HCT116 (cell line): ENCODE data around the gene PRKCD. TPM values are rescaled to one million over a fixed set of nuclear protein-coding genes. Genes with fewer than 3 reads are reported as not detected.

Source experiments
- ATAC-seq: fragments of 200-7000 bp; cut with Tn5 transposase; 2 replicates; pipeline ENCODE4 v1.9.1; 2020; ENCODE audit warnings: mild to moderate bottlenecking, moderate library complexity
- BruUV-seq: library from RNA; stranded (reverse); fragments of 400-500 nt; replicated peaks from 2 replicates; lab custom pipeline; 2021; lab: Mats Ljungman, UMichigan
- CTCF ChIA-PET: fragments of 300-600 bp; sonication (Branson Sonifier 250); formaldehyde crosslinking; loops from one replicate; lab custom pipeline; 2021; ENCODE audit warnings: antibody characterized with exemption; lab: Charles Lee
- POLR2A ChIA-PET: fragments of 300-600, 350-600 bp; sonication (Branson Sonifier 250); formaldehyde crosslinking; loops from one replicate; lab custom pipeline; 2021; ENCODE audit warnings: antibody characterized with exemption; lab: Charles Lee
- RAD21 ChIA-PET, 2 experiments: fragments of 300-600 bp; sonication (Branson Sonifier 250); formaldehyde crosslinking; loops; one replicate each; lab custom pipeline; 2023; ENCODE audit warnings: low total read pairs in 2 of 2; ENCODE audit not compliant: uncharacterized antibody in 2 of 2, unreplicated experiment in 2 of 2, low non-redundant PET in 1 of 2; lab: Charles Lee
- DNase-seq: peaks from one replicate; pipeline ENCODE4 v3.0.0-alpha.2; 2010; ENCODE audit warnings: low read depth, low spot score
- H2AFZ ChIP-seq: fragments of 200-600 bp; shearing (Covaris generic), sonication (generic); 2 replicates; pipeline ENCODE4 v1.6.1; 2017; ENCODE audit warnings: low read depth, mixed run types, mixed read lengths, antibody characterized with exemption, low read length; ENCODE audit not compliant: poor library complexity, severe bottlenecking
- H3K27ac ChIP-seq: 2 replicates; pipeline ENCODE4 v1.5.1; 2012; ENCODE audit warnings: low read depth, low read length
- H3K27me3 ChIP-seq: fragments of 200-600 bp; sonication (generic); 2 replicates; pipeline ENCODE4 v1.6.1; 2016; ENCODE audit warnings: mixed run types, low read length, mixed read lengths; ENCODE audit not compliant: insufficient read depth
- H3K36me3 ChIP-seq, 2 experiments: fragments of 200-500 bp in 1 of 2; fragments of 200-600 bp in 1 of 2; sonication (Bioruptor generic) in 1 of 2; sonication (generic) in 1 of 2; 2 replicates each; pipeline versions ENCODE4 v1.5.1 to v1.6.1; 2014 to 2016; ENCODE audit warnings: low read length in 2 of 2, inconsistent platforms in 1 of 2, mixed read lengths in 1 of 2, mixed run types in 1 of 2; ENCODE audit not compliant: insufficient read depth in 2 of 2, control insufficient read depth in 1 of 2
- H3K4me1 ChIP-seq, 2 experiments: fragments of 200-600 bp in 1 of 2; sonication (generic) in 1 of 2; 2 replicates each; pipeline versions ENCODE4 v1.5.1 to v1.6.1; 2012 to 2017; ENCODE audit warnings: low read length in 2 of 2, inconsistent platforms in 1 of 2, mild to moderate bottlenecking in 1 of 2, mixed read lengths in 1 of 2, mixed run types in 1 of 2, moderate library complexity in 1 of 2; ENCODE audit not compliant: insufficient read depth in 2 of 2, control insufficient read depth in 1 of 2
- H3K4me2 ChIP-seq: fragments of 200-600 bp; sonication (generic); 2 replicates; pipeline ENCODE4 v1.6.1; 2017; ENCODE audit warnings: mixed run types, low read length, mixed read lengths
- H3K4me3 ChIP-seq, 2 experiments: fragments of 200-600 bp in 1 of 2; sonication (generic) in 1 of 2; replicated peaks in 1 of 2; 2 replicates each; pipeline ENCODE4 v1.5.1; 2011 to 2016; ENCODE audit warnings: low read length in 2 of 2, control low read depth in 1 of 2, low read depth in 1 of 2, mild to moderate bottlenecking in 1 of 2, mixed read lengths in 1 of 2, mixed run types in 1 of 2
- H3K79me2 ChIP-seq: fragments of 200-600 bp; sonication (generic); 2 replicates; pipeline ENCODE4 v1.6.1; 2017; ENCODE audit warnings: mild to moderate bottlenecking, mixed run types, low read length, moderate library complexity, mixed read lengths; ENCODE audit not compliant: insufficient read depth
- H3K9ac ChIP-seq: fragments of 200-600 bp; sonication (generic); 2 replicates; pipeline ENCODE4 v1.6.1; 2016; ENCODE audit warnings: low read length, mixed read lengths
- H3K9me2 ChIP-seq: fragments of 200-600 bp; sonication (generic), shearing (Covaris generic); 2 replicates; pipeline ENCODE4 v1.6.1; 2017; ENCODE audit warnings: mixed run types, mild to moderate bottlenecking, moderate library complexity; ENCODE audit not compliant: insufficient read depth
- H3K9me3 ChIP-seq, 2 experiments: fragments of 200-500 bp in 1 of 2; fragments of 200-600 bp in 1 of 2; sonication (Bioruptor generic) in 1 of 2; sonication (generic) in 1 of 2; 2 replicates each; pipeline ENCODE4 v1.6.1; 2014 to 2017; ENCODE audit warnings: low read length in 2 of 2, mixed read lengths in 2 of 2, inconsistent platforms in 1 of 2, low read depth in 1 of 2, mild to moderate bottlenecking in 1 of 2, mixed run types in 1 of 2, moderate library complexity in 1 of 2; ENCODE audit not compliant: control insufficient read depth in 1 of 2, insufficient read depth in 1 of 2
- H4K20me1 ChIP-seq: fragments of 200-600 bp; sonication (generic), shearing (Covaris generic); 2 replicates; pipeline ENCODE4 v1.6.1; 2017; ENCODE audit warnings: mixed run types, mild to moderate bottlenecking, moderate library complexity; ENCODE audit not compliant: insufficient read depth
- ATF3 ChIP-seq: IDR thresholded peaks from 2 replicates; pipeline ENCODE4 v1.6.1; 2012
- CBX3 ChIP-seq: IDR thresholded peaks from 2 replicates; pipeline ENCODE4 v1.6.1; 2012; ENCODE audit warnings: low read depth
- CEBPB ChIP-seq: IDR thresholded peaks from 2 replicates; pipeline ENCODE4 v1.6.1; 2012; ENCODE audit warnings: low read depth
- EGR1 ChIP-seq: IDR thresholded peaks from 2 replicates; pipeline ENCODE4 v1.6.1; 2012; ENCODE audit warnings: low read depth
- ELF1 ChIP-seq: IDR thresholded peaks from 2 replicates; pipeline ENCODE4 v1.6.1; 2012; ENCODE audit warnings: low read depth, borderline replicate concordance
- EZH2 ChIP-seq: fragments of 200-600 bp; sonication (generic); IDR thresholded peaks from 2 replicates; pipeline ENCODE4 v1.6.1; 2017; ENCODE audit warnings: antibody characterized with exemption, mixed run types
- EZH2phosphoT487 ChIP-seq: fragments of 200-600 bp; IDR thresholded peaks from 2 replicates; pipeline ENCODE4 v1.6.1; 2018; ENCODE audit warnings: antibody characterized with exemption, borderline replicate concordance
- FOSL1 ChIP-seq: IDR thresholded peaks from 2 replicates; pipeline ENCODE4 v1.6.1; 2012; ENCODE audit warnings: low read depth
- POLR2AphosphoS5 ChIP-seq: IDR thresholded peaks from 2 replicates; pipeline ENCODE4 v1.6.1; 2011; ENCODE audit warnings: mild to moderate bottlenecking, low read depth, low read length, moderate library complexity
- RAD21 ChIP-seq: IDR thresholded peaks from 2 replicates; pipeline ENCODE4 v1.6.1; 2012; ENCODE audit warnings: low read depth, mild to moderate bottlenecking
- REST ChIP-seq: IDR thresholded peaks from 2 replicates; pipeline ENCODE4 v1.6.1; 2012; ENCODE audit warnings: low read depth
- SIN3A ChIP-seq: IDR thresholded peaks from 2 replicates; pipeline ENCODE4 v1.6.1; 2012; ENCODE audit warnings: low read depth
- SP1 ChIP-seq: IDR thresholded peaks from 2 replicates; pipeline ENCODE4 v1.6.1; 2012; ENCODE audit warnings: low read depth
- SRF ChIP-seq: IDR thresholded peaks from 2 replicates; pipeline ENCODE4 v1.6.1; 2012; ENCODE audit warnings: low read depth
- TCF7L2 ChIP-seq: IDR thresholded peaks from 2 replicates; pipeline ENCODE4 v1.7.0; 2011; ENCODE audit warnings: borderline replicate concordance, inconsistent platforms; ENCODE audit not compliant: insufficient read depth, insufficient read length; ENCODE audit errors: extremely low read depth
- YY1 ChIP-seq: IDR thresholded peaks from 2 replicates; pipeline ENCODE4 v1.6.1; 2011; ENCODE audit warnings: low read length, low read depth, moderate library complexity, mild to moderate bottlenecking; ENCODE audit not compliant: insufficient replicate concordance; ENCODE audit errors: extremely low read depth
- ZFX ChIP-seq: fragments of 450-650 bp; IDR thresholded peaks from 2 replicates; pipeline ENCODE4 v1.6.1; 2017
- ZNF274 ChIP-seq: fragments of 200-500 bp; sonication (Bioruptor generic); IDR thresholded peaks from 2 replicates; pipeline ENCODE4 v1.6.1; 2014; ENCODE audit warnings: mild to moderate bottlenecking, low read depth, low read length, inconsistent platforms
- intact Hi-C: fragments of 100-400 bp; cut with micrococcal nuclease; formaldehyde crosslinking; loops from 2 replicates; pipeline ENCODE4 v1.10.0; 2022
- total RNA-seq: library from RNA; stranded (reverse); gene quantifications from one replicate; pipeline ENCODE4 v1.2.1, GENCODE V29; 2021; ENCODE audit not compliant: unreplicated experiment

Gene PRKCD
- total RNA-seq, 1 experiment from 2014 or later = 34.4 TPM

DNA sequence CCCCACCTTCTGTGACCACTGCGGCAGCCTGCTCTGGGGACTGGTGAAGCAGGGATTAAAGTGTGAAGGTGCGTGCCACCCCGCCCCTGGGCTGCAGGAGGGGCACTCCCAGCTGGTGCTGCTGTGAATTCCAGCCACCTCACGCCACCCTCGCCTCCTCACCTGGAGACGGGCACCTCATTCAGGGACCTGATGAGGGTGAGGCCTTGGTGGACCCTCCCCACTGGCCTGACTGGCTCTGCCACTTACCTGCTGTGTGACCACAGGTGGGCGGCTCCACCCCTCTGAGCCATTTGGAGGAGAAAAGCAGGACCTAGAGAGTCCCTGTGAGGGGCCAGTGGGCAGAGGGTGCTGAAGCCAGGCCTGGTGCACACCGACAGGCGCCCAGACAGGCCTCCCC, 22.5 kb downstream of the PRKCD start:
- Histone ChIP-seq H3K9me2 (no peaks in the 10 kb centered on the region), H3K27ac (no peak overlapping the region), H3K9ac (no peak overlapping the region), H3K4me2 (no peak overlapping the region), H3K4me1 (no peaks in the 10 kb centered on the region), H2AFZ (no peak overlapping the region), H3K27me3 (no peaks in the 10 kb centered on the region), H3K9me3 (no peaks in the 10 kb centered on the region), H3K79me2 (no peaks in the 10 kb centered on the region), H3K36me3 (peaks cover 13 to 21% of the 10 kb centered on the region in 2 experiments; a peak in 3 of 4 replicates), H4K20me1 (no peaks in the 10 kb centered on the region), H3K4me3 (no peak overlapping the region)
- ChIA-PET RAD21 (no interaction called here), CTCF (no interaction called here), POLR2A (no interaction called here)
- DNase-seq (no peak), ATAC-seq (no peak)
- TF ChIP-seq SRF (no peak), YY1 (no peak), EZH2phosphoT487 (no peak), POLR2AphosphoS5 (no peak), CEBPB (no peak), ATF3 (no peak), FOSL1 (no peak), SIN3A (no peak), ZNF274 (no peak), ZFX (no peak), REST (no peak), EZH2 (no peak), TCF7L2 (no peak), RAD21 (no peak), EGR1 (no peak), CBX3 (no peak), SP1 (no peak), ELF1 (no peak)
- BruUV-seq = no TSS peak
- intact Hi-C loops = no loop called here
